GM19351 (cell line): Measurements from ENCODE around the gene HBB.

Experiments
- ATAC-seq: cut with Tn5 transposase; IDR thresholded peaks from one replicate; pipeline ENCODE4 v1.9.1; 2021; ENCODE audit warnings: mild to moderate bottlenecking, moderate library complexity; ENCODE audit not compliant: unreplicated experiment

Gene HBB

GRCh38 chr11:5247472-5248192, 20.8 kb upstream of the HBB start:
- ATAC-seq: no peak

GRCh38 chr11:5246772-5247471, 20.1 kb upstream of the HBB start:
- no peak for ATAC-seq

- ATAC-seq: no peak
Observed at GRCh38 chr11:5245155-5245554, 18.3 kb upstream of the HBB start.

- no peak for ATAC-seq
Observed at GRCh38 chr11:5243816-5244180, 16.9 kb upstream of the HBB start.

GRCh38 chr11:5242933-5243815, 16.3 kb upstream of the HBB start:
- peak; percentile 91 for ATAC-seq

DNA sequence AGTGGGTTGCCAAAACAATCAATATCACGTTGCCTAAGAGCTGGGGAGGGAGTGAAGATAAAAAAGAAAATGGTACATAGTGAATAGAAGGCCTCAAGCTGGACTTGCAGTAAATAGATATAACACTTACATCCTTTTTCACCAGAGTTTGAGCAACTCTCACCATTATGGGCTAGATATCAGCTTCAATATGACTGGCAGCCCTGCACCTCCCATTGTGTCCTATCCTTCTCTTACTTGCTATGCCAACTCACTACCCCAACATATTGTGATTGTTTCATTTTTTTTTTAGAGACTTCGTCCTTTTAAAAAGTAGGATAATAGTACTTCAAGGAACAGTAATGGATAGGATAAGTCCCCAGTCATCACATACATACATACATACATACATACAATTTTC, 15.3 kb upstream of the HBB start:
- no peak for ATAC-seq

DNA sequence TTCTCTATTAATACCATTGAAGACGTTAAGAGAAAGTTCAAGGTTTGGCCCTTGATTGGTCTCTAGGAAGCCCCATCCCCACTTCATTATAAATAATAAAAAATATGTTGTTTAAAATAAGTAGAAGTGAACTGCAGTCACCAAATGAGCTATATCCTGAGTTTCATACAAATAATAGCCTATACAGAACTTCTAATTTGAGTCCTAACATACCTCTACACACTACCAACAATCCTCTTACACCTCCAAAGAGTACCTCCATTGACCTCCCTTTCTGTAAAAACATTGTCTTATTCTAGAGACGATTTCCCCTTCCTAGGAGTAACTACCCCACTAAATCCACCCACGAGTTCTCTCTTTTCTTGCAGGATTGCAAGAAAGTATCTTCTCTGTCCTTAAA, 14.6 kb upstream of the HBB start:
- no peak for ATAC-seq

DNA sequence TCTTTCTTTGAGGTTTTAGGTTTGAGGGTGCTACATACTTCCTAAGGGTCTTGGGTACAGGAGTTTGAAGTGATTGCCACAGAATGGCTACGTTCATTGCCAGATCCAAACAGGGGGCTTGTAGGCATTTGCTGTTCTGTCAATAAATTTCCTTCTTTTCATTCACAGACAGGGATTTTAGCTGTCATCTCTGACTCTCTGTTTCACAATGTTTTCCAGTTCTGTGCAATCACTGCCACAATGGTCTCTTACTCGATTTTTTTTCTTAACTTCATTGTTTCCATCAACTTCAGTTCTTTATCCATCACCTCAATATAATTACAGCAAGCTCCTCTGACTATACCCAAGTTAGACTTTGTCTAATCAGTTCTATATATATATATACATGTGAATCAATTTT, 13.6 kb upstream of the HBB start:
- no peak for ATAC-seq

GRCh38 chr11:5240056-5240455, 13.2 kb upstream of the HBB start:
- no peak for ATAC-seq

- ATAC-seq: no peak
Observed at GRCh38 chr11:5239046-5239445, 12.2 kb upstream of the HBB start.

GRCh38 chr11:5238486-5238885, 11.6 kb upstream of the HBB start:
- ATAC-seq: no peak

- ATAC-seq: no peak
Observed at GRCh38 chr11:5237420-5237819, 10.5 kb upstream of the HBB start.

GRCh38 chr11:5235364-5236095, 8.7 kb upstream of the HBB start:
- no peak for ATAC-seq

DNA sequence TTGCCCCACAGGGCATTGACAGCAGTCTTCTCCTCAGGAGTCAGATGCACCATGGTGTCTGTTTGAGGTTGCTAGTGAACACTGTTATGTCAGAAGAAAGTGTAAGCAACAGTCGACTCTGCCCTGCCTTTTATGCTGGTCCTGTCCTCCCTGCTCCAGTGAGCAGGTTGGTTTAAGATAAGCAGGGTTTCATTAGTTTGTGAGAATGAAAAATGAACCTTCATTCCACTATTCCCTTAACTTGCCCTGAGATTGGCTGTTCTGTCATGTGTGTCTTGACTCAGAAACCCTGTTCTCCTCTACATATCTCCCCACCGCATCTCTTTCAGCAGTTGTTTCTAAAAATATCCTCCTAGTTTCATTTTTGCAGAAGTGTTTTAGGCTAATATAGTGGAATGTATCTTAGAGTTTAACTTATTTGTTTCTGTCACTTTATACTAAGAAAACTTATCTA, 7.5 kb upstream of the HBB start, which contains the start of gene HBD:
HBD (minus strand) TSS at position 103 of the 454 bp plus-strand sequence; CDS start at position 53, 50 bp downstream.
- peak; percentile 76 for ATAC-seq

DNA sequence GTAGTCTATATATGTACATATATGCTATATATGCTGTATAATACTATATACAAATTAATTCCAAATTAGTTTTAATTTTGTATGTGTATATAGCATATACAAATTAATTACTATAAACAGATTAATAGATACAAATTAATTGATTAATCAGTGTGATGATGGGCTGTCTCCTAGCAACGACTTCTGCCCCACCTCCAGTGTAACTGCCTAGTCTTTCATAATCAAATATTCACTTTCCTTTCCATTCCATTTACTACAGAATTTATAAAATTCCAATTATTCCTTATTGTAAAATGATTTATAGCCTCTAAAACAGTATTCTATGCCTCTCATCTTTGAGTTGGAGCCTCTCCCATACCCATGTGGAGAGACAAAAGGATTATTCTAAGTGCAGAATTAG, 6.4 kb upstream of the HBB start:
- no peak for ATAC-seq

DNA sequence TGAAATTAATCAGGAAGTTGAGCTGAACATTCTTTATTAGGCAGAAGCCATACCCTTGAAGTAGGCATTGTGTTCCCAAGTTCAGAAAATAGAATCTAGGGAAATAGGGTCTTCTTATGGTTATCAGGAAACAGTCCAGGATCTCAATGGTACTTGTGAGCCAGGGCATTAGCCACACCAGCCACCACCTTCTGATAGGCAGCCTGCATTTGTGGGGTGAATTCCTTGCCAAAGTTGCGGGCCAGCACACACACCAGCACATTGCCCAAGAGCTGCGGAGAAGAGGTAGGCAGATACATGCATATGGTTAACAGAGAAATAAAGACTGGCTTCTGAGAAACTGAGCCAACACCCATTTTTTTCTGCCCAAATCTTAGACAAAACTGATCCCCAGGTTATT, 6.0 kb upstream of the HBB start:
- no peak for ATAC-seq

DNA sequence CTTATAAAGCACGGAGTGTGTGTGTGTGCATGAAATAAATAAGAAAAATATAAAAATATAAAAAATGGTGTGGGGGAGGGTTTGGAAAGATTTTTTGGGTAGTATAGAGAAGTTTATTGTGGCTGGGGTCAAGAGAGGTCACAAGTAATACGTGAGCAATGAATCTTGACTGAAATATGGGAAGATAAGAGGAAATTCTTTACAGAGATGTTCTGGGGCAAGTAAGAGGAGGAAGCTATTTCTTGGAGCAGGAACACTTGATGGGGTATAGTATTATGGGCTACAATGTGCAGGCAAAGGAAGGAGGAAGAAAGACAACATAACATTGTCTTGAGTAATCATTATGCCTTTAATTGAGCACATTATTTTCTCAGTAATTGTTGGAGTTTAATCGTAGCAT, 5.3 kb upstream of the HBB start:
- no peak for ATAC-seq

- ATAC-seq: no peak
Observed at GRCh38 chr11:5231111-5231510, 4.2 kb upstream of the HBB start.

GRCh38 chr11:5230266-5230665, 3.4 kb upstream of the HBB start:
- ATAC-seq: no peak

GRCh38 chr11:5229796-5230195, 2.9 kb upstream of the HBB start:
- no peak for ATAC-seq

- no peak for ATAC-seq
Observed at GRCh38 chr11:5229356-5229755, 2.5 kb upstream of the HBB start.
